NCI-H446 treated with DMSO at 0.1 percent for 48 hours (cell line): ENCODE measurements around the gene PLAAT2.
"Not testable (repeated sequence)": the region's sequence is repeated elsewhere in the genome, so short reads cannot be mapped to it uniquely, and the experiment has no call there.

Experiments
- DNase-seq: peaks from one replicate; lab custom pipeline; 2025; lab: John Stamatoyannopoulos, UW

PLAAT2 gene

GRCh38 chr11:63549411-63549810 lies 13.8 kb downstream of the PLAAT2 start:
- no peak for DNase-seq

DNA sequence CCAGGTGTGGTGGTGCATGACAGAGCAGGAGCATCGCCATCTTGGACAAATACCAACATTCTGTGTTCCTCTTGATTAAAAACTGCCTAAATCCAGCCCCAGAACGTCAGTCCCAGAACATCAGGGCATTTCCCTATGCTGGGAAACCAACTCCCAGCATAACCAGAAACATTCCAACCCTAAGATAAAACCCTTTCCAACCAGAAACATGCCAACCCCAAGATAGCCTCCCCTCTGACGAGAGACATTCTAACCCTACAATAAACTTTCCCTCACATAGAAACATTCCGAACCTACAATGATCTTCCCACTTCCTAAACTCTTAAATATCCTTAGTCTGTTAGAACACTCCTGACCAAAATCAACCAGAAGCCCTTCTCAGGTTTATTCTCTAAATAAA lies 15.0 kb downstream of the PLAAT2 start:
- no peak for DNase-seq

- DNase-seq: no peak
These were observed 16.1 kb downstream of the PLAAT2 start for GRCh38 chr11:63547061-63547460.

DNA sequence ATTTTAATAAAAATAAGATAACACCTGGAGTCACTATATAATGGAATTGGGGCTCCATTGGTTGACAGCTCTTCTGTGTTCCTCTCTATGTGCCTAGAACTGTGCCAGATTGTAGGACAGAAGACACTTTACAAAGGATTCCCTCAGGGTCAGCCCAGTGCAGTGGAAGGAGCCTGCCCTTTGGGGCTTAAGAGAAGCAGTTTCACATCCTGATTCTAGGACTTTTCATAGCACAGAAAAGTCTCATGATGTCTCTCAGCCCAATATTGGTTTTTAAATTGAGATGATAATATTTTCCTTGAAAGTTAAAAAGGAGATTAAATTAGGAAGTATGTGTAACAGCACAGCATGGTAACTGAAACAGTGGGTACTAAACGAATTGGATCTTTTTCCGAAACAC lies 19.5 kb downstream of the PLAAT2 start:
- no peak for DNase-seq

GRCh38 chr11:63542506-63542905 lies 20.7 kb downstream of the PLAAT2 start:
- DNase-seq: not testable (repeated sequence)

DNA sequence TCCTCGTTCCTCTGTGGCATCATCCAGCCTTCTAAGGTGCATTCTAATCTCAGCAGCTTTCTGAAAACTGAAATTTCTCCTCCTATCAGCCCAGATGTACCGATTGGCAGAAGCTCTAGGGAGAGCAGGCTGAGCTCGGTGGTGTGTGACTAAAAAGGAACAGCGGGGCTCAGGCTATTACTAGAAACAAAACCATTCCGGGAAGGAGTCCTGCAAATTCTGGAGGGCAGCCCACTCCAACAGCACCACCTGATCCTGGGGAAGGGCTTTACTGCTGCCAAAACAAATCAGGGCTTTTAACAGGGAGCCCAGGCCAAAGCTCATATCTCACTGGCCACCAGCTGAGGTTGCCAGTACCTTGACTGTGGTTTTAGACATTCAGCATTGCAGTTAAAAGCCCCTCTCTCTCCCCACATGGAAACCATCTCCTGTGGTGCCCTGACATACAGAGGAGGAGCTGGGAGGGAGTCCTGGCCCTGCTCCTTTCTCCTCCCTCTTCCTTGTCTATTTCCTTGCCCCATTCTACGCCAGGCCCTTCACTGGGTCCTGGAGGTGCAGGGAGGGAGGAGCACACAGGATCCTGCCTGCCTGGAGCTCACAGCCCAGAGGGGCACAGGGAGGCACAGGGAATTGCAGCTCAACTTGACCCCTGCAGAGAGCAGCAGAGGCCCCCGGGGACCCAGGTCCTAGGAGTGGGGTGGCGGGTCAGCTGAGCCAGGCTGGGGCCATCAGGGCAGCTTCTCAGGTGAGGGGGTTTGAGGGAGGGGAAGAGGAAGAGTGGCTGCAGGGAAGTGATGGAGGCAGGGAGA lies 25.7 kb downstream of the PLAAT2 start:
- peak; percentile 77 for DNase-seq

- no peak for DNase-seq
These were observed 26.4 kb downstream of the PLAAT2 start, which contains the start of gene PLAAT4 for GRCh38 chr11:63536669-63537292. Gene PLAAT4, plus strand, starts transcription at chr11:63536808. Its CDS starts 61 bp downstream, at chr11:63536869.

DNA sequence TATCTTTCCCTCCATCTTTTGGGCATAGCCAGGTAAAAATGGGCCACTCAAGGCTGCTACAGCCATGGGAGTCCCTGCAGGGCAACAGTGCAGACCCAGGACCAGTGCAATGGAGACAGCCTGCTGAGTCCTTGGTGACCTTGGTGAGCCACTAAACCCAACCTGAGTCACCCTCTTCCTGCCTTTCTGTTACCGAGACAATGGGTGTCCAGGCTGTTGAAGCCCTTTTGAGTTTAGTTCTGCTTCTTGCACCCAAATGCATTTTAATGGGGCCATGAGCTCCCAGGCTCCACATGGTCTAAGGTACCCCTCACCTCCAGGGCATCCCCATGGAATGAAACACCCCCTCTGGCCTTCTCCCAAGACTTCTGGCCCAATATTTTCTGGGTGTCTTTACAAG lies 27.4 kb downstream of the PLAAT2 start:
- DNase-seq: no peak

DNA sequence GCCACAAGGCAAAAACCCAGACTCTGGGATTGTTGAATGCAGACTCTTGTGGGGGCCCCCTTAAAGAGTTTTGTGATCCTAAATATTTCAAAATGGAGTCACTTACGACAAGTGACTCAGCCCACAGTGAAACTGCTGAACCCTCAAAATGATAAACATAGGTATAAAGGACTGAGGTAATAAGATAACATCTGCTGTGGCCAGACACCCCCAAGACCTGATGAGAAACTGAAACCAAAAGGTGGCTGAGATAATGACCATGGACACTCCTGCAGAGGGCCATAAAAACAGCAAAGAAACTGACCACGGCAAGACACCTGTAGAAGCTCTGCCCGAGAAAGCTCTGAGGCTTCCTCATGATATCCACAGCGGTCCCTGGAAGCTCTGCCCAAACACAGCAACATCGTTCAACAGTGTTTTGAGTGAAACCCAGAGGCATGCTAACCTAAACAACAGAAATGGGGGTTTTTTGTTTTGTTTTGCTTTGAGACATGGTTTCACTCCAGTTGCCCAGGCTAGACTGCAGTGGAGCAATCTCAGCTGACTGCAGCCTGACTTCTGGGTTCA lies 28.2 kb downstream of the PLAAT2 start:
- no peak for DNase-seq

DNA sequence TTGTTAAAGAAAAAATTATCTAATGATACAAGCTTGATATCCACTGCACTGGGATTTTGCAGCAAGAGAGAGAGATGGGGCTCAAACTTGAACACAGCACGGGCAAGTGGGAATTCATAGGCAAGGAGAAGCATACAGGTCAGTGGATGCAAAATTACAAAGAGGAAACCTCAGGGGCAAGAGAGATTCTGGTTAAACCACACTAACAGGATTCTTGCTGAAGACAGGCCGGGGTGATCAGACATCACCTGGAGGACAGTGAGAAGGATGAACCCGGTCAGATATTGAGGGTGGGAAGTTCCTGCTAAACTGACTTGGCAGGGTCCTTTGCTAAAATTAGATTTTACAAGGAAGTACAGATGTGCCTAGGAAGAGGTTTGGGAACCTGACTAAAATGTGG lies 29.1 kb downstream of the PLAAT2 start:
- DNase-seq: no peak

GRCh38 chr11:63532799-63533475 lies 30.2 kb downstream of the PLAAT2 start:
- DNase-seq: no peak

- no peak for DNase-seq
These were observed 31.1 kb downstream of the PLAAT2 start for GRCh38 chr11:63532117-63532516.

- DNase-seq: not testable (repeated sequence)
These were observed 31.9 kb downstream of the PLAAT2 start for GRCh38 chr11:63531074-63531792.

DNA sequence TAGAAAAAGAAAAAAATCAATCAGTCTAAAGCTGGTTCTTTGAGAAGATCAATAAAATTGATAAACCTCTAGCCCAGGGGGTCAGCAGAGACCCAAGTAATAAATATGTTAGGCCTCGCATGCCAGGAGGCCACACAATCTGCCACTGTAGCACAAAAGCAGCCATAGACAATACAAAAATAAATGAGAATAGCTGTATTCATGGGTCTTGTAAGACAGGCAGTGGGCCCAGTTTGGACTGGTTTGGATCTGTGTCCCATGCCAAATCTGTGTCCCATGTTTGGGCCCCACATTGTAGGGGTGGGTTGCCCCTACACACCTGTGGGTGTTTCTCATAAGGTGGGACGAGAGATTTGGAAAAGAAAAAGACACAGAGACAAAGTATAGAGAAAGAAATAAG lies 33.2 kb downstream of the PLAAT2 start:
- no peak for DNase-seq

GRCh38 chr11:63529373-63529772 lies 33.8 kb downstream of the PLAAT2 start:
- not testable (repeated sequence) for DNase-seq

GRCh38 chr11:63528729-63529278 lies 34.4 kb downstream of the PLAAT2 start:
- DNase-seq: not testable (repeated sequence)

DNA sequence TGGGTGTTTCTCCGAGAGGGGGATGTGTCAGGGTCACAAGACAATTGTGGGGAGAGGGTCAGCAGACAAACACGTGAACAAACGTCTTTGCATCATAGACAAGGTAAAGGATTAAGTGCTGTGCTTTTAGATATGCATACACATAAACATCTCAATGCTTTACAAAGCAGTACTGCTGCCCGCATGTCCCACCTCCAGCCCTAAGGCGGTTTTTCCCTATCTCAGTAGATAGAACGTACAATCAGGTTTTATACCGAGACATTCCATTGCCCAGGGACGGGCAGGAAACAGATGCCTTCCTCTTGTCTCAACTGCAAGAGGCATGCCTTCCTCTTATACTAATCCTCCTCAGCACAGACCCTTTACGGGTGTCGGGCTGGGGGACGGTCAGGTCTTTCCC lies 35.0 kb downstream of the PLAAT2 start:
- DNase-seq: not testable (repeated sequence)

DNA sequence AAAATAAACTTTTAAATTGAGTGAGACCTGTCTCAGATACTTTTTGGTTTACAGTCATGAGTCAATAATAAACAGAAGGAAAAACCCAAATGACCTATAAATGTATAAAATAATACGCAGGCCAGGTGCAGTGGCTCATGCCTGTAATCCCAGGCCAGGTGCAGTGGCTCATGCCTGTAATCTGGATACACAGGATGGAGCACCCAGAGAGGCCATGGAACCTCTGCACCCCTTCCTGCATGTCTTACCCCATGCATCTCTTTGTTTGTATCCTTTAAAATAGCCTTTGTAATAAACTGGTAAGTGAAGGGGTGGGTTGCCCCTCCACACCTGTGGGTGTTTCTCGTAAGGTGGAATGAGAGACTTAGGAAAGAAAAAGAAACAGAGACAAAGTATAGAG lies 35.5 kb downstream of the PLAAT2 start:
- no peak for DNase-seq

DNA sequence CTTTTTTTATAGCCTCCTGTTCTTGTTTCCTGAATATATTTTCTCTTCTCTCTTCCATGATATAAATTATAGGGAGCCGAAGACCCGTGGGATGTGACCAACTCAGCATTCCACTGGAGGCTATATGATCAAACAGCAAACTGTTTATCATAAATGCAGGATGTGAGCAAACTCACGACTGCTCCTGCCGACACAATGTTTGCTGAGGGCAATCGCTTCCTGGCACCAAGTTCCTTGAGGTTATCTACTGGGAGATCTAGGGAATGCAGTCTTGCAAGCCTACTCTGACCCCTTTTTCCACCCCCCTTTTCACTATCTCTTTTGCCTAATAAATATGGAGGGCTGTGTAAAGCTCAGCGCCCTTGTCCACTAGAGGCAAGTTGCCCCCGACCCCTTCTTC lies 40.0 kb downstream of the PLAAT2 start:
- no peak for DNase-seq

DNA sequence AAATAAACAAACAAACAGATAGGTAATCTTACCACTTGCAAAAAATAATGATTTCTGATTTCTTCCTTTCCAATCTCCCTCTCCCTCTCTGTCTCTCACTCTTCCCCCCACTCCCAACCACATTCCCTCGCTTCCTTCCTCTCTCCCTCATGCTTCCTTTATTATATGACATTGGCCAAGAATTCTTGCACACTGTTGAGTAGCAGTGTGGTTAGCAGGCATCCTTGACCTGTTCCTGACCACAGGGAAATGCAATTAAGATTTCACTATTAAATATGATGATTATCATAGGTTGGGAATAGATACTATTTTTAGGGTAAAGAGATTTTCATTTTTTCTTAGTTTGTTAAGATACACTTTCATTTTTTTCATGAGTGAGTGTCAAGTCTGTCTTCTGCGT lies 41.3 kb downstream of the PLAAT2 start:
- DNase-seq: no peak

DNA sequence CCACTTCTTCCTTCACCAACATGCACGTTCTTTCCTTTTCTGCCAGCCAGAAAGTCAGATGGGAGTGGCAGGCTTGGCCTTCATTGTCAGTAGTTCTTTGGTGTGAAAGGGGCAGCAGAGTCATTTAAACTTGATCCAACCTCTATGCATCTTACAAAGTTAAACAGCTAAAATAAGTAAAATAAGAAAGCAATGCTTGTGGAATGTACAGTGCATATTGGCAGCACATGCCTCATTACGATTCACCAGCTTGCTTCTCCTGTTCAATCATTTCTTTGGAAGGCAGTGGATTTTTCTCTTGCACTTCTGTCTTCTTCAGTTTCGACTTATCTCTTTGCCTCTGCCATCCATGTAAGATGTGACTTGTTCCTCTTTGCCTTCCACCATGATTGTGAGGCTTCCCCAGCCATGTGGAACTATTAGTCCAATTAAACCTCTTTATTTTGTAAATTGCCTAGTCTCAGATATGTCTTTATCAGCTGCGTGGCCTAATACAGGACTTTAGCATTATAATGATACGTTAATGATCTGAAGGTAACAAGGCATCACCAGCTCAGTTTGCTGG lies 42.5 kb downstream of the PLAAT2 start:
- no peak for DNase-seq
